Measurements from ENCODE around the gene ZC3H14.

- TF ChIP-seq POLR2A (IDR thresholded peaks at IDR 0.05), result no peak
- TF ChIP-seq CTCF (IDR thresholded peaks at IDR 0.05 in 4 of 5, conservative IDR thresholded peaks at IDR 0.05 in 1 of 5), result no peak
Measured at GRCh38 chr14:88572117-88572516, 9.3 kb downstream of the ZC3H14 start.
